ENCODE data around the gene ZNF575. TPM values are rescaled to one million over a fixed set of nuclear protein-coding genes. Genes with fewer than 3 reads are reported as not detected.
"Not testable (repeated sequence)": the region's sequence is repeated elsewhere in the genome, so short reads cannot be mapped to it uniquely, and the experiment has no call there.

Gene ZNF575
- total RNA-seq, 2 experiments from 2014 or later, result 2.6 to 2.7 TPM

GRCh38 chr19:43545981-43546380 lies 13.0 kb downstream of the ZNF575 start:
- Histone ChIP-seq H3K27me3 (ENCODE audit: control insufficient read depth in 1 of 2, insufficient read depth in 2 of 2, low read length in 2 of 2) (no peaks in the 10 kb centered on the region), H3K27ac (ENCODE audit: low read depth in 1 of 2, low read length in 2 of 2) (peak overlapping the region in 1 of 2 donors; percentile 10), H3K4me3 (ENCODE audit: low read length) (no peak overlapping the region), H3K36me3 (ENCODE audit: insufficient read depth, low read length) (peaks cover 53% of the 10 kb centered on the region), H3K9me3 (ENCODE audit: control insufficient read depth in 1 of 2, insufficient read depth in 1 of 2, low read length in 2 of 2) (no peaks in the 10 kb centered on the region), H3K4me1 (ENCODE audit: insufficient read depth, low read length) (no peaks in the 10 kb centered on the region)
- H3K4me1 Mint-ChIP-seq (ENCODE audit: low read depth), result no peaks in the 10 kb centered on the region
- intact Hi-C loops (cut with DNase I, micrococcal nuclease), result no loop called here
- H3K27me3 Mint-ChIP-seq, result no peaks in the 10 kb centered on the region
- H3K36me3 Mint-ChIP-seq (ENCODE audit: low read depth), result peaks cover 83% of the 10 kb centered on the region
- ATAC-seq (ENCODE audit: poor library complexity) (no peak), DNase-seq (no peak)
- no peak overlapping the region for H3K4me3 Mint-ChIP-seq
- no peak overlapping the region for H3K27ac Mint-ChIP-seq
- ChIA-PET POLR2A (no interaction called here), CTCF (no interaction called here)
- H3K9me3 Mint-ChIP-seq, result no peaks in the 10 kb centered on the region
- TF ChIP-seq CTCF (IDR thresholded peaks at IDR 0.05), result no peak

DNA sequence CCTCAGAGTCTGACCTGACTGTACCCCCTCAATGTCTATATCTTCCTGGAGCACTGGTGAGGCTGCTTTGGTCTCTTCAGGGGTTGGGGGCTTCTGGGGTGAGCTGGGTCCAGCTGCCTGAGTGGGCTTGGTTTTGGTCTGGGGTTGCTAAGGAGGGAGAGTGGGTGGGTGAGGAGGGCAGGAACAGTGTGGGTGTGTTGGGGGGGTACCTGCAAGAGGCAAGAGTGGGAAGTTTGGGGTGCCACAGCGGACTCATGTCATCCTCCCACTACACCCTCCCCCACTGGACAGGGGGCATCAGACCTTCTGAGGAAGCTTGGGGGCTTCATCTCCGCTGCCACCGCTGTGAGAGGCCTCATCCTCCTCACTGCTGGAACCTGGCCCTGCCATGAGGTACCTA lies 13.6 kb downstream of the ZNF575 start:
- peak overlapping the region in 1 of 2 donors; percentile 10 for H3K27ac ChIP-seq (ENCODE audit: low read depth in 1 of 2, low read length in 2 of 2)
- CTCF ChIA-PET, result no interaction called here
- peaks cover 54% of the 10 kb centered on the region for H3K36me3 ChIP-seq (ENCODE audit: insufficient read depth, low read length)
- no peaks in the 10 kb centered on the region for H3K9me3 ChIP-seq (ENCODE audit: control insufficient read depth in 1 of 2, insufficient read depth in 1 of 2, low read length in 2 of 2)
- H3K36me3 Mint-ChIP-seq (ENCODE audit: low read depth), result peaks cover 83% of the 10 kb centered on the region
- no peaks in the 10 kb centered on the region for H3K27me3 Mint-ChIP-seq
- no peaks in the 10 kb centered on the region for H3K4me1 Mint-ChIP-seq (ENCODE audit: low read depth)
- no peak overlapping the region for H3K4me3 Mint-ChIP-seq
- no peak for TF ChIP-seq CTCF (IDR thresholded peaks at IDR 0.05)
- H3K9me3 Mint-ChIP-seq, result no peaks in the 10 kb centered on the region
- no peak for ATAC-seq (ENCODE audit: poor library complexity)
- no peaks in the 10 kb centered on the region for H3K4me1 ChIP-seq (ENCODE audit: insufficient read depth, low read length)
- intact Hi-C loops (cut with DNase I, micrococcal nuclease), result no loop called here
- no peak overlapping the region for H3K4me3 ChIP-seq (ENCODE audit: low read length)
- no peaks in the 10 kb centered on the region for H3K27me3 ChIP-seq (ENCODE audit: control insufficient read depth in 1 of 2, insufficient read depth in 2 of 2, low read length in 2 of 2)
- H3K27ac Mint-ChIP-seq, result no peak overlapping the region
- DNase-seq, result no peak
- POLR2A ChIA-PET, result no interaction called here

GRCh38 chr19:43547926-43548325 lies 14.9 kb downstream of the ZNF575 start:
- H3K27me3 ChIP-seq (ENCODE audit: control insufficient read depth in 1 of 2, insufficient read depth in 2 of 2, low read length in 2 of 2); intact Hi-C loops (cut with DNase I, micrococcal nuclease); H3K4me3 Mint-ChIP-seq; ATAC-seq (ENCODE audit: poor library complexity); H3K27me3 Mint-ChIP-seq; H3K4me3 ChIP-seq (ENCODE audit: low read length); H3K9me3 Mint-ChIP-seq; DNase-seq; CTCF ChIA-PET; POLR2A ChIA-PET; H3K27ac Mint-ChIP-seq; H3K4me1 ChIP-seq (ENCODE audit: insufficient read depth, low read length); H3K9me3 ChIP-seq (ENCODE audit: control insufficient read depth in 1 of 2, insufficient read depth in 1 of 2, low read length in 2 of 2); H3K4me1 Mint-ChIP-seq (ENCODE audit: low read depth); H3K27ac ChIP-seq (ENCODE audit: low read depth in 1 of 2, low read length in 2 of 2): not testable (repeated sequence)
- peaks cover 55% of the 10 kb centered on the region for H3K36me3 ChIP-seq (ENCODE audit: insufficient read depth, low read length)
- H3K36me3 Mint-ChIP-seq (ENCODE audit: low read depth), result peaks cover 83% of the 10 kb centered on the region

GRCh38 chr19:43548706-43549105 lies 15.7 kb downstream of the ZNF575 start:
- Mint-ChIP-seq H3K4me3 (no peak overlapping the region), H3K27me3 (no peaks in the 10 kb centered on the region), H3K27ac (no peak overlapping the region), H3K4me1 (ENCODE audit: low read depth) (no peaks in the 10 kb centered on the region), H3K36me3 (ENCODE audit: low read depth) (peaks cover 81% of the 10 kb centered on the region), H3K9me3 (no peaks in the 10 kb centered on the region)
- Histone ChIP-seq H3K27me3 (ENCODE audit: control insufficient read depth in 1 of 2, insufficient read depth in 2 of 2, low read length in 2 of 2) (no peaks in the 10 kb centered on the region), H3K36me3 (ENCODE audit: insufficient read depth, low read length) (peaks cover 56% of the 10 kb centered on the region), H3K4me1 (ENCODE audit: insufficient read depth, low read length) (no peaks in the 10 kb centered on the region), H3K27ac (ENCODE audit: low read depth in 1 of 2, low read length in 2 of 2) (no peak overlapping the region), H3K4me3 (ENCODE audit: low read length) (no peak overlapping the region), H3K9me3 (ENCODE audit: control insufficient read depth in 1 of 2, insufficient read depth in 1 of 2, low read length in 2 of 2) (no peaks in the 10 kb centered on the region)
- CTCF ChIA-PET, result interaction anchor here (0.6 kb wide), 1 partner anchor 23 kb away, joined by 4 read pairs; no protein-coding TSS in a partner anchor
- no peak for DNase-seq
- POLR2A ChIA-PET, result no interaction called here
- no peak for TF ChIP-seq CTCF (IDR thresholded peaks at IDR 0.05)
- no peak for ATAC-seq (ENCODE audit: poor library complexity)
- intact Hi-C loops (cut with DNase I, micrococcal nuclease), result no loop called here

All from CD4-positive, alpha-beta T cell (primary cell).